HG02759 (cell line): ENCODE measurements around the gene IL17RC.

Source experiments
- ATAC-seq: cut with Tn5 transposase; IDR thresholded peaks from one replicate; pipeline ENCODE4 v1.9.1; 2021; ENCODE audit warnings: mild to moderate bottlenecking, moderate library complexity; ENCODE audit not compliant: unreplicated experiment

IL17RC gene

DNA sequence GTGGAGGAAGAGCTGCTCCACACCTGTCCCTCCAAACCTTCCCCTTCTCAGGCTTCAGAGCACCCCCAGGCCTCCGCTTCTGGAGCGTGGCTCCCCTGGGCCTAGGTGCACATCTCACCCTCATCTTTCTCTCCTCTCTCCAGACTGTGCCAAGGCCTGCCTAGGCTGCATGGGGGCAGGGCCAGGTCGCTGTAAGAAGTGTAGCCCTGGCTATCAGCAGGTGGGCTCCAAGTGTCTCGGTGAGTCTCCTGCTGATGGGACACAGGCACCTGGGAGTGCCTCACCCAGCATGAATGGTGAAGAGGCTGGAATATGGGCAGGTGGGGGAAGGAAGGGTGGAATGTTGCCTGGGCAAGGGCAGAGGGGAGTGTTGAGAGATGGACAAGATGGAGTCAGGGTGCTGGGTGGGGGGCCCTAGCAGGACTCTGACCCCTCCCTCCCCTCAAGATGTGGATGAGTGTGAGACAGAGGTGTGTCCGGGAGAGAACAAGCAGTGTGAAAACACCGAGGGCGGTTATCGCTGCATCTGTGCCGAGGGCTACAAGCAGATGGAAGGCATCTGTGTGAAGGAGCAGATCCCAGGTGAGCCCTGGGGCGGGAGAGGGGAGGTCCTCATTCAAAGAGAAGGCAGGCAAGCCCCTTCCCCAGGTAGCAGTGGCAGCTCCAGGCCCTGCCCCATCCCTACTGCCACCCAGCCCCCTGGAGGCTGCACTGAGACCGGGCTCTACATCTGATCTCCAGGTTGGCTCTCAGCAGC, 26.2 kb downstream of the IL17RC start:
- no peak for ATAC-seq

DNA sequence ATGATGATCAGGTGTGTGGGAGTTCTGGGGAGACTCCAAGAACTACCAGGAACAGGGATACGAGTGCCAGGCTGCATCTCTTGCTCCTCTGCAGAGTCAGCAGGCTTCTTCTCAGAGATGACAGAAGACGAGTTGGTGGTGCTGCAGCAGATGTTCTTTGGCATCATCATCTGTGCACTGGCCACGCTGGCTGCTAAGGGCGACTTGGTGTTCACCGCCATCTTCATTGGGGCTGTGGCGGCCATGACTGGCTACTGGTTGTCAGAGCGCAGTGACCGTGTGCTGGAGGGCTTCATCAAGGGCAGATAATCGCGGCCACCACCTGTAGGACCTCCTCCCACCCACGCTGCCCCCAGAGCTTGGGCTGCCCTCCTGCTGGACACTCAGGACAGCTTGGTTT, 27.4 kb downstream of the IL17RC start:
- ATAC-seq: no peak

- ATAC-seq: no peak
Observed at GRCh38 chr3:9945358-9945757, 28.5 kb downstream of the IL17RC start.

DNA sequence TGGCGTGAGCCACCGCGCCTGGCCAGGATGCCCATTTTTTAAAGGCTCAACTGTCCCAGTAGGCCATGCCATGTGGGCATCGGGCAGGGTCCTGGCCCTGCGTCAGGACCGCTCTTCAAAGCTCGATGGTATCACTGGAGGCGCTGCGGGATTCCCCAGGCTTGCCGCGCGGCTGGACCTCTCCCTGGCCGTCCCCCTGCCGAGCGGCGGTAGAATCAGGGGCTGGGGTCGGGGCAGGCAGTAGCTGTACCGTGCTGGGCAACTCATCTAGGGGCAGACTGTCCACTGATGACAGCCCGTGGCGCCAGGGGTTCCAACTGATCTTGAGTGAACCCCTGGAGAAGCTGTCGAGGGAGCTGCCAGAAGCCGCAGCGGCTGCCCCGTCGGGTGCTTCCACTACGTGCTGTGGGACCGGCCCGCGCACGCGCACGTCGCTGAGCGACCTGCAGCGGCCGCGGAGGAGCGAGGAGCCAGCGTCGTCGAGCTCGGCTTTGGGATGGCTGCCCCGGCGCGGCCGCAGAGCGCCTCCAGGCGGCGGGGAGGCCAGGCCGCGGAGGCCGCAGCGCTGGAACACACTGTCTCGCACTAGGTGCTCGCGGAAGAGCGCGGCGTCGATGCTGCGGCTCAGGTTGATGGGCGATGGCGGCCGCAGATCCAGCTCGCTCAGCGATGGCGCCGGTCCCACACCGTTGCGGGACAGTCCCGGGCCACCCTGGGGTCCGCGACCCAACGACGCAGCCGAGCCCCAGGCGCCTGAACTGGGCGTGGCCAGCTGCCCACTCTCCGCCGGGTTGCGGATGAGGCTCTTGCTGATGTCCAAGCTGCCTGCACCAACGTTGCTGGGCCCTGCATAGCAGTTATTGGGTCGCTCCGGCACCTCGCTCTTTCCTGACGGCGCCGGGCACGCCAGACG, 29.5 kb downstream of the IL17RC start:
- ATAC-seq: peak; percentile 48

GRCh38 chr3:9947025-9947995, 30.4 kb downstream of the IL17RC start:
- ATAC-seq: no peak

DNA sequence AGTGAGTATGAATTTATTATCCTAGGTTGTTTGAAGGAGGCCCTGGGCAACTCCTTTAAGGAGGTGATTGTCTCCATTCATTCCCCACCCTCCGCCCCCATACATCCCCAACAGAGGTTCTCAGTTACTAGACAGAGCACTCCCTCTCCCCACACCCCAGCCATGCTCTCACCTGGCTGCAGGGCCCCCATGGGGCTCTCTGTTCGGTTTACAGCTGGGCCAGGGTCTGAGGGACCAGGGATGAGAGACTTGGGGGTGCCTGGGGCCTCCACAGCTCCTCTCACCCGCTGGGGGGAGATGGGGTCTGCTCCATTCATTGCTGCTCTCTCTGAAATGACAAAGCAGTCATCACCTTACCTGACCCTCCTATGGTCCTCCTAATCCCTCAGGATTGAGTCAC, 31.7 kb downstream of the IL17RC start:
- ATAC-seq: no peak

GRCh38 chr3:9949115-9949514, 32.2 kb downstream of the IL17RC start:
- ATAC-seq: no peak

- ATAC-seq: no peak
Observed at GRCh38 chr3:9949626-9950025, 32.7 kb downstream of the IL17RC start.

- ATAC-seq: peak; percentile 46
Observed at GRCh38 chr3:9951126-9951525, 34.2 kb downstream of the IL17RC start.

DNA sequence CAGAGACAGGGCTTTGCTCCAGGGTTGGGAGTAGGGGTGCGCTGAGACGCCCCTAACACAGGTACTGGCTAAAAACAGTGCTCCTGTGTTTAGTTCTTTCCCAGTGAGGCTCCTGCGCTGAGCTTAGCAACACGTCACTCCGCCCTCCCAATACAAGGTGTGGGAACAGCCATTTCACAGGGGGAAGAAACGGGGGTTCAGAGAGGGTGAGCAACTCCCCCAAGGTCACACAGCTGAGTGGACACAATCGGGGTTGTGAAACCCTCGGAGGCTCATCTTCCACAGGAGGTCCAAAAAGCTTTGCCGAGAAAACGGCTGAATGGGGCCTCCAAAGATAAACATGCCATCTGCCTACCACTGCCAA, 34.7 kb downstream of the IL17RC start:
- peak; percentile 18 for ATAC-seq

DNA sequence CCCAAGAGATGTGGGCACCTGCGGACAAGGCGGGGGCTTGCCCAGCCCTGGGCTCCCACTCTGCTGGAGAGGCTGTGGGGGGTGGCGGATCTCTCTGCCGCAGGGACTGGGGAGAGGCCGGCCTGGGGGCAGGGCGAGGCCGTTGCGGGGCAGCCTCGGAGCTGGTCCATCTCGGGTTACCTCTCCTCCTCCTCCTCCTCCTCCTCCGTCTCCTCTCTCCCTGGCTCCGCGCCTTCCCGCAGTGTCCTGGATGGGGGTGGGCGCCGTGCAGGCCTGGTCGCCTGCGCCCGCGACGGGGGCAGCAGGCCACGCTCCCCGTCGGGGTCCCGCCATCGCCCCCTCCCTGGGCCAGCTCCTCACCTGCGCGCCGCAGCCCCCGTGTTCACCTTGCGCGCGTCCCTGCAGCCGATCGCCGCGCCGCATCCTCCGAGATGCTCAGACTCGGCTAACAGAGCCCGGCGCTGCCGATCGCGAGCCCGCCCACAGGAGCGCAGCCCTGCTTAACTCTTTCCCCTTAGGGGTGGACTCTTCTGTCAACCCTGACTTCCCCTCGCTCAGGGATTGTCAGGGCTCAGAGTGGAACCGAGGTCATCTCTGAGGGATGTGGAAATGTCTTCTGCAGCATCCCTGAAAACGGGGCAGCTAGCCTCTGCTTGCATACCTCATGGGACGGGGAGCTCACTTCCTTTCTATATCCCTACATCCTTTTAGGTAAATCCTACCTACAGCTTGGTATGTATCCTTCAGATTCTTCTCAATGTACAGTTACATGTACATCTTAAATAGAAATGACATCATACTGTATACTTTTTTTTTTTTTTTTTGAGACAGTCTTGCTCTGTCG, 35.3 kb downstream of the IL17RC start, which contains the start of gene PRRT3:
Gene PRRT3 (minus strand): TSS at position 447 of the 844 bp plus-strand sequence. CDS start 2,293 bp downstream, outside the sequence.
- ATAC-seq: peak; percentile 79

GRCh38 chr3:9955067-9955502, 38.2 kb downstream of the IL17RC start:
- no peak for ATAC-seq

DNA sequence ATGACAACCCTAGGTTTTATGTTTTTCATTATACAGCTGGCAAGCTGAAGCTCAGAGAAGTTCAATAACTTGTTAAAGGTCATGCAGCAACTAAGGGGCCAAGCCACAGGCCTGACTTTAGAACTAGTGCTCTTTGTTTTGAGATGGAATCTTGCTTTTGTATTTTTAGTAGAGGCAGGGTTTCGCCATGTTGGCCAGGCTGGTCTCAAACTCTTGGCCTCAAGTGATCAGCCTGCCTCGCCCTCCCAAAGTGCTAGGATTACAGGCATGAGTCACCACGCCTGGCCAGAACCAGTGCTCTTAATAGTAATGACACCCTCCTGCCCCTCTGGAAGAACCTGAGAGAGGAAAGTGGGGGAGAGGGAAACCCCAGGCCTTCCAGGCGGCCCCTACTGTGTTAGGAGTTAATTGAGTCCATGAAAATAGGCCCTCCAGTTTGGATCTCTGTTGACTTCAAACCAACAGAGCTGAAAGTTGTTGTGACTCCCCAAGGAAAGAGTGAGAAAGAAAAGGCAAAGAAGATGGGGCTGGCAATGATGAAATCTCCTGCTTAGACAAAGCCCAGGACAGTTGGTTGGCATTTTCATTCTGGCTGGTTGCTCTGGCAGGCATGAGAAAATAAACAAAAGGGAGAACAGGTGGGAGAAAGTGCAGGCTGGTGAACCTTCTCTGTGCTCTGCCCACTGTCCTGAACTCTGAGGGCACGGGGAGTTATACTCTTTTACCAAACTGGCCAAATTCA, 38.9 kb downstream of the IL17RC start:
- no peak for ATAC-seq

GRCh38 chr3:9957214-9957613, 40.3 kb downstream of the IL17RC start:
- ATAC-seq: no peak

- ATAC-seq: no peak
Observed at GRCh38 chr3:9965200-9965875, 48.4 kb downstream of the IL17RC start.

- no peak for ATAC-seq
Observed at GRCh38 chr3:9966841-9967240, 49.9 kb downstream of the IL17RC start.

- ATAC-seq: no peak
Observed at GRCh38 chr3:9969632-9970019, 52.7 kb downstream of the IL17RC start.

GRCh38 chr3:9970020-9970652, 53.2 kb downstream of the IL17RC start:
- ATAC-seq: no peak
